Measurements from ENCODE around the gene RRAD. TPM values are rescaled to one million over a fixed set of nuclear protein-coding genes. Genes with fewer than 3 reads are reported as not detected.
"Not testable (repeated sequence)": the region's sequence is repeated elsewhere in the genome, so short reads cannot be mapped to it uniquely, and the experiment has no call there.

Gene RRAD
- total RNA-seq, 2 experiments from 2014 or later, result 0.34 TPM; not detected in 1

DNA sequence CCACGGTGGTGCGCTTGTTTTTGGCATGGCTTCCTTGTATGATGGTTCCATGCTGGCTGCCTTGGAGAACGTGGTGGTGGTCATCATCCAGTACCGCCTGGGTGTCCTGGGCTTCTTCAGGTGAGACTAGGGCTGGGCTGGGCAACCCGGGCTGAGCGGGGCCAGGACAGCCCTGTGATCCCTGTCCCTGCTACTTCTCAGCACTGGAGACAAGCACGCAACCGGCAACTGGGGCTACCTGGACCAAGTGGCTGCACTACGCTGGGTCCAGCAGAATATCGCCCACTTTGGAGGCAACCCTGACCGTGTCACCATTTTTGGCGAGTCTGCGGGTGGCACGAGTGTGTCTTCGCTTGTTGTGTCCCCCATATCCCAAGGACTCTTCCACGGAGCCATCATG is 14.9 kb upstream of the RRAD start:
- peaks cover 23% of the 10 kb centered on the region for H3K4me1 Mint-ChIP-seq (ENCODE audit: low read depth)
- no peaks in the 10 kb centered on the region for H3K9me3 Mint-ChIP-seq (ENCODE audit: insufficient read depth)
- ATAC-seq (no peak), DNase-seq (no peak)
- peaks cover 30% of the 10 kb centered on the region for H3K36me3 Mint-ChIP-seq (ENCODE audit: low read depth)
- H3K27me3 Mint-ChIP-seq (ENCODE audit: low read depth), result no peaks in the 10 kb centered on the region
- H3K4me3 Mint-ChIP-seq, result no peak overlapping the region
- ChIA-PET CTCF (no interaction called here), POLR2A (no interaction called here)
- H3K27ac Mint-ChIP-seq, result no peak overlapping the region

DNA sequence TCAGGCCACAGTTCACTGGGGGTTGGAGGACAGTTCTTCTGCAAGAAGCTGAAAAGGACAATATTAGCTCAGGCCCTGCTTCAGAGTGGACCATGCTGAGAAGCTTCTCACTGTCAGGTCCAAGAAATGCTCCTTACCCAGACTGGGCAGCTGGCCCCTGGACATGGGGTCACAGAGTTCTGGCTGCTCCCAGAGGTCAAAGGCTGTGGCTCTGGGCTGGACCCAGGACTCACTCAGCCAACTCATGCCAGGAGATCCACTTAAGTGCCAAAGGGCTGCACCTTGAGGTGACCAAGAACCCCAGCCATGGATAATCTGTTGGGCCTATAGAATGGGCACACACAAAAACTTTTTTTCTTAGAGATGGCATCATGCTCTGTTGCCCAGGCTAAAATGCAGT is 14.0 kb upstream of the RRAD start:
- ATAC-seq, result no peak

DNA sequence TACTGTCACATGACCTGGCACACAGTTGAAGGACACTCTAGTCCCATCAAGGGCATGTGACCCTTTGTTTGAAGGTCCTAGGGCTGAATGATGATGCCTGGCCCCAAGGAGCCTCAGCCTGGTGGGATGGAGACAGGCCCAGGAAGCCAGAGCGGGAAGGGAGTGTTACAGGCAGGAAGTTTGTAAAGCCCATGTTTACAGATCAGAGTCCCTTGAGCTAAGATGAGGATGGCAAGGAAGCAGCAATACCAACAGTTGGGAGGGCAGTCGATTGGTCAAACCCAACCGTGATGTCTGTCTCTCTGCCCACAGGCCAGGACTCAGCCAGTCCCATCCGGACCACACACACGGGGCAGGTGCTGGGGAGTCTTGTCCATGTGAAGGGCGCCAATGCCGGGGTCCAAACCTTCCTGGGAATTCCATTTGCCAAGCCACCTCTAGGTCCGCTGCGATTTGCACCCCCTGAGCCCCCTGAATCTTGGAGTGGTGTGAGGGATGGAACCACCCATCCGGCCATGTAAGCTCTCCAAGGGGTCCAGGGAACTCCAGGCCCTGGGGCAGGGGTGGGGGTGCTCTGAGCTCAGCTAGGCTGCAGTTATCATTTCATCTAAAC is 12.5 kb upstream of the RRAD start:
- no peak overlapping the region for H3K4me3 Mint-ChIP-seq
- ATAC-seq (no peak), DNase-seq (no peak)
- H3K27ac Mint-ChIP-seq, result peak overlapping the region; percentile 23
- H3K27me3 Mint-ChIP-seq (ENCODE audit: low read depth), result no peaks in the 10 kb centered on the region
- H3K9me3 Mint-ChIP-seq (ENCODE audit: insufficient read depth), result no peaks in the 10 kb centered on the region
- H3K36me3 Mint-ChIP-seq (ENCODE audit: low read depth), result peaks cover 44% of the 10 kb centered on the region
- POLR2A ChIA-PET, result interaction anchor here (0.8 kb wide), 1 partner anchor 35 kb away, joined by 3 read pairs; no protein-coding TSS in a partner anchor
- CTCF ChIA-PET, result interaction anchor here (1.0 to 1.3 kb wide), 4 partner anchors 9 to 199 kb away, joined by 3 to 4 read pairs (median 3); no protein-coding TSS in a partner anchor
- peaks cover 40% of the 10 kb centered on the region for H3K4me1 Mint-ChIP-seq (ENCODE audit: low read depth)

More for the DNA sequence above, 14.0 kb upstream of the RRAD start:
- peaks cover 33% of the 10 kb centered on the region for H3K36me3 Mint-ChIP-seq (ENCODE audit: low read depth)
- H3K4me3 Mint-ChIP-seq, result no peak overlapping the region
- H3K27ac Mint-ChIP-seq, result no peak overlapping the region
- peaks cover 26% of the 10 kb centered on the region for H3K4me1 Mint-ChIP-seq (ENCODE audit: low read depth)
- ChIA-PET POLR2A (no interaction called here), CTCF (no interaction called here)
- H3K27me3 Mint-ChIP-seq (ENCODE audit: low read depth), result no peaks in the 10 kb centered on the region
- no peak for DNase-seq
- H3K9me3 Mint-ChIP-seq (ENCODE audit: insufficient read depth), result no peaks in the 10 kb centered on the region

DNA sequence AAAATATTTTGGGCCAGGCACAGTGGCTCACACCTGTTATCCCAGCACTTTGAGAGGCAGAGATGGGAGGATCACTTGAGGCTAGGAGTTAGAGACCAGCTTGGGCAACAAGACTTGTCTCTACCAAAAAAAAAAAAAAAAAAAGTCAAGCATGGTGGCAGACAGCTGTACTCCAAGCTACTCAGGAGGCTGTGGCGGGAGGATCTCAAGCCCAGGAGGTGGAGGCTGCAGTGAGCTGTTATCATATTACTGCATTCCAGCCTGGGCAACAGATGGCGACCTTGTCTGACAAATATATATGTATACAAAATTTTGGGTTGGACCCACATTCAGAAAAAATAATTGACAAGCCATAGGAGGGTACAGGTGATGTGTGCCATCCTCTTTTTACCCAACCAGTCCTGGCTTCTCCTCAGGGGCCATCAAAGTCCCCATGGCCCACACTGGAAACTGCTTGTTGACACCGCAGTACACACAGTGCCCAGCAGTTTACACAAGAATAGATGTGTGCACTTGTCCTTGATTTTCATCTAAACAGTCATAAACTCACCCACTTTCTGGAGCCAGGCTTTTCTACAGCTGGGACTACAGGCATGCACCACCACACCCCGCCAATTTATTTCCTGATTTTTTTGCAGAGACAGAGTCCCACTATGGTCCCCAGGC is 11.7 kb upstream of the RRAD start:
- Mint-ChIP-seq H3K27me3 (ENCODE audit: low read depth) (no peaks in the 10 kb centered on the region), H3K9me3 (ENCODE audit: insufficient read depth) (no peaks in the 10 kb centered on the region), H3K4me1 (ENCODE audit: low read depth) (peaks cover 48% of the 10 kb centered on the region), H3K36me3 (ENCODE audit: low read depth) (peaks cover 43% of the 10 kb centered on the region), H3K27ac (peak overlapping the region; percentile 53), H3K4me3 (peak overlapping the region; percentile 26)
- CTCF ChIA-PET, result interaction anchor here (0.6 to 1.2 kb wide), 5 partner anchors 8 to 218 kb away, joined by 3 to 4 read pairs (median 3); no protein-coding TSS in a partner anchor
- POLR2A ChIA-PET, result interaction anchor here (0.7 to 0.8 kb wide), 2 partner anchors 34 to 57 kb away, joined by 3 read pairs; partner anchors contain the start of gene PDP2
- no peak for DNase-seq
- no peak for ATAC-seq

DNA sequence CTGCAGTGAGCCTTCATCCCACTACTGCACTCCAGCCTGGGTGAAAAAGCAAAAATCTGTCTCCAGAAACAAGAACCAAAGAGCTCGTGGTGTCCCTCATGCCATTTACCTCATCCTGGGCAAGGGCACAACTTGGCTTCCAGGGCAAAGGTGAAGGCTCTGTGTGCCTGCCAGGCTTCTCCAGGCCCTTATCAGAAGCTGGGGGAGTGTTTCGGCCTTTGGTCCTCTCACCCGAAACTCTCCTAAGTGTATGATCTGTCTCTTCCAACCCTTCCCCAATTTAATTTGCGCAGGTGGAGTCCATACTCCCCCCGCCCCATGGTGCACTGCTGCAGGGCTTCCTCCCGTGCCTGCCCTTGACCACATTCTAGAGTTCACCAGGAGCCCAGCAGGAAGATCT is 11.1 kb upstream of the RRAD start:
- DNase-seq (no peak), ATAC-seq (no peak)
- Mint-ChIP-seq H3K4me1 (ENCODE audit: low read depth) (peaks cover 49% of the 10 kb centered on the region), H3K36me3 (ENCODE audit: low read depth) (peaks cover 40% of the 10 kb centered on the region), H3K27me3 (ENCODE audit: low read depth) (no peaks in the 10 kb centered on the region), H3K27ac (peak overlapping the region; percentile 53), H3K9me3 (ENCODE audit: insufficient read depth) (no peaks in the 10 kb centered on the region), H3K4me3 (peak overlapping the region; percentile 99)
- ChIA-PET POLR2A (interaction anchor here (0.7 kb wide), 1 partner anchor 56 kb away, joined by 3 read pairs; the partner anchor contains the start of gene PDP2), CTCF (interaction anchor here (0.6 to 1.2 kb wide), 3 partner anchors 11 to 219 kb away, joined by 3 to 4 read pairs (median 3); no protein-coding TSS in a partner anchor)

DNA sequence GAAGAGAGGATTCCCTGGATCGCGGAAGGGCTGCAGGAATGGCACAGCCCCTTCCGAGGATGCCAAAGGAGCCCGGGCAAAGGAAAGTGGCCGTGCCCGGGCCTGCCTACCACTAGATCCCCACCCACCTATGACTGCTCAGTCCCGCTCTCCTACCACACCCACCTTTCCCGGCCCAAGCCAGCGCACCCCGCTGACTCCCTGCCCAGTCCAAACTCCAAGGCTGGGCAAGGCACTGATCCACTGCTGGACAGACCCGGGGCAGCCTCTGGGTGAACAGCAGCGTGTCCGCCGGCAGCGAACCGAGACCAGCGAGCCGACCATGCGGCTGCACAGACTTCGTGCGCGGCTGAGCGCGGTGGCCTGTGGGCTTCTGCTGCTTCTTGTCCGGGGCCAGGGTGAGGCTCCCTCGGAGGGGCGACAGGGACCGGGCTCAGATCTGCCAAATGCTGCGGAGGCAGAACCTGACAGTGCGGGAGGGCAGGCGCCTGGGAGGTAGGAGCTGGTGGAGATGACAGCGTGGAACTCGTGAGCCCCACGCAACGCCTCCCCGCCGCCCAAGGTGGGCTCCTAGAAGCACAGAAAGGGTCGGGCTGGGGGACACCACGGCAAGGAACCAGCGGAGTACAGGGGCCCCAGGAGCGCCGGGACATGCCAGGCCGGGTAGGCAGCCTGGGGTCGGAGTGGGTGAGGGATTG is 10.1 kb upstream of the RRAD start, which contains the start of gene CES2:
TSS of gene CES2 (plus strand) at position 203 of the 698 bp plus-strand sequence. CDS start at position 323, 120 bp downstream.
- peak within 1 kb of the TSS; percentile 99 for H3K4me3 Mint-ChIP-seq
- peaks cover 35% of the 10 kb centered on the region for H3K36me3 Mint-ChIP-seq (ENCODE audit: low read depth)
- H3K27me3 Mint-ChIP-seq (ENCODE audit: low read depth), result no peaks in the 10 kb centered on the region
- peaks cover 49% of the 10 kb centered on the region for H3K4me1 Mint-ChIP-seq (ENCODE audit: low read depth)
- CTCF ChIA-PET, result interaction anchor here (0.6 to 1.3 kb wide), 2 partner anchors 8 to 220 kb away, joined by 3 read pairs; no protein-coding TSS in a partner anchor
- POLR2A ChIA-PET, result no interaction called here
- no peak for ATAC-seq
- H3K9me3 Mint-ChIP-seq (ENCODE audit: insufficient read depth), result no peaks in the 10 kb centered on the region
- H3K27ac Mint-ChIP-seq, result peak within 1 kb of the TSS; percentile 98
- no peak for DNase-seq

DNA sequence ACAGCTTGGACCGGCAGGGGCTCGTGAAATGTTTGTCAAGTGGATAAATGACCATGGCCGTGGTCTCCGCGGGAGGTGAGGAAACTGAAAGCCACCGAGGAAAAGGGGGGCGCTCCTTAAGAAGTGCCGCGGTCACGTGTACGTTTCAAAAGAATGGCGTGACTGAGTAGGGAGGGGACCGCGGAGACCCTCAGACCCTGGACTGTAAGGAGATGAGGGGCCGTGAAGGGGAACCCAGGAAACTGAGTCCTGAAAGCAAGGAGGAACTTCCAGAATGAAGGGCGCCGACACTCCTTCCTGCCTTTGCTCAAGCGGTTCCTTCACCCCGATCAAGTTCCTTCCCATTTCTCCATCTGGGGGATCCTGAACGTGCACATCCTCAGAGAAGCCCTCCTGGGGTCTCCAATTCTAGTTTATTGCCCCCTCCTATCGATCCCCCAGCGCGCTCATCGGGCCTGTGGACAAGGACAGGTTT is 9.5 kb upstream of the RRAD start:
- POLR2A ChIA-PET, result interaction anchor here (0.6 to 1.6 kb wide), 2 partner anchors 9 to 591 kb away, joined by 3 to 8 read pairs; no protein-coding TSS in a partner anchor
- not testable (repeated sequence) for H3K27me3 Mint-ChIP-seq (ENCODE audit: low read depth); DNase-seq; H3K9me3 Mint-ChIP-seq (ENCODE audit: insufficient read depth); ATAC-seq
- Mint-ChIP-seq H3K4me1 (ENCODE audit: low read depth) (peaks cover 49% of the 10 kb centered on the region), H3K27ac (peak overlapping the region; percentile 98), H3K4me3 (peak overlapping the region; percentile 99), H3K36me3 (ENCODE audit: low read depth) (peaks cover 40% of the 10 kb centered on the region)
- CTCF ChIA-PET, result interaction anchor here (1.2 to 1.3 kb wide), 2 partner anchors 9 to 220 kb away, joined by 3 read pairs; no protein-coding TSS in a partner anchor

DNA sequence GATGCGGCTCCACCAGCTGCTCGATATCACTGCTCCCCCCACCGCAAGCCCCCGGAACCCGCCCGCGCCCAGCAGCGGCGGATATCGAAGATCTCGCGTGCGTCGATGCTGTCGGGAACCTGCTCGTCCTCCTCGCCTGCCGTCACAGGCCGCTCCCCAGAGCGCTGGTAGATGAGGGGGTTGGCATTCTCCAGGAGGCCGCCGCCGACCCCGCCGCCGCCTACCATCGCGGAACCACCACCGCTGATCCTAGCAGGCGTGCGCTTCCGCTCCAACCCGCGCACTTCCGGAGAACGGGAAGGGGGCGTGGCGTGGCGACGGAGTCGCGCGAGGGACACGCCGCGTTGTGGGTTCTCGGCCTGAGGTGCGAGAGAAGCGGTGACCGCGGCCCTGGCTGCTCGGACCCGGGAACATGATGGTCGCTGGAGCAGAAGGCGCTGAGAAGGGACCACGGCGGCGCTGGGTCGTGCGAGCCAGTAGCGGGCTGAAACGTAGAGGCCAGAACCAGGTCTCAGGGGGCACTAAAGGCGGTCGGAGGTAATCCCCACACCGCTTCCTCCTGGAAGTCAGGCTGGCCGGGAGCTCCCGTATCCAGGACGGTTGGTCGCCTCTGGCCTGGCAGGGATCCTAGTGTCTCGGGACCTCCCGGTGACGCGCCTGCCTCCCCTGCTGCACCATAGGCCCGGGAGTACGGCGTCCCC is 9.0 kb upstream of the RRAD start, which contains the start of gene CIAO2B:
TSS of gene CIAO2B (minus strand) at position 265 of the 701 bp plus-strand sequence. CDS start at position 227, 38 bp downstream.
- POLR2A ChIA-PET, result interaction anchor here (0.6 to 2.2 kb wide), 5 partner anchors 10 to 591 kb away, joined by 3 to 9 read pairs (median 8); no protein-coding TSS in a partner anchor
- DNase-seq (peak; percentile 90), ATAC-seq (peak; percentile 87)
- H3K4me3 Mint-ChIP-seq, result peak within 1 kb of the TSS; percentile 99
- no peaks in the 10 kb centered on the region for H3K27me3 Mint-ChIP-seq (ENCODE audit: low read depth)
- peaks cover 49% of the 10 kb centered on the region for H3K4me1 Mint-ChIP-seq (ENCODE audit: low read depth)
- H3K27ac Mint-ChIP-seq, result peak within 1 kb of the TSS; percentile 98
- H3K9me3 Mint-ChIP-seq (ENCODE audit: insufficient read depth), result no peaks in the 10 kb centered on the region
- peaks cover 40% of the 10 kb centered on the region for H3K36me3 Mint-ChIP-seq (ENCODE audit: low read depth)
- CTCF ChIA-PET, result interaction anchor here (1.2 to 1.8 kb wide), 3 partner anchors 9 to 221 kb away, joined by 3 to 5 read pairs (median 3); no protein-coding TSS in a partner anchor

DNA sequence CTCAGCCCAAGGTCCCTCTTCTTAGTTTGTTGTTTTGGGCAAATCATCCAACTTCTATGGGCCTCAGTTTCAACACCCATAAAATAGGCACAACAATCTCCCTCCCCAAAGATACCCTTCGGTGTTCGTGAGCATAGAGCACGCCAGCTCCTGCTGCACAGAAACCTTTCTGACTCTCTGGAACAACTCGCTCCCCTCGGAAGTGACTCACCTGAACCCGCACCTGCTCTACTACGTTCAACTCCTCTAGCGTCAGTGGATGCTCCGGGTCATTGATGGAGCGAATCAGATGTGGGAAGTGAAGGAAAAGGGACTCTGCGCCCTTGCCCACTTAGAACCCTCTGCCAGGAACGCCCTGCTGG is 8.4 kb upstream of the RRAD start:
- Mint-ChIP-seq H3K36me3 (ENCODE audit: low read depth) (peaks cover 40% of the 10 kb centered on the region), H3K27me3 (ENCODE audit: low read depth) (no peaks in the 10 kb centered on the region)
- CTCF ChIA-PET, result interaction anchor here (1.2 to 3.8 kb wide), 4 partner anchors 10 to 221 kb away, joined by 3 to 20 read pairs (median 4); no protein-coding TSS in a partner anchor

DNA sequence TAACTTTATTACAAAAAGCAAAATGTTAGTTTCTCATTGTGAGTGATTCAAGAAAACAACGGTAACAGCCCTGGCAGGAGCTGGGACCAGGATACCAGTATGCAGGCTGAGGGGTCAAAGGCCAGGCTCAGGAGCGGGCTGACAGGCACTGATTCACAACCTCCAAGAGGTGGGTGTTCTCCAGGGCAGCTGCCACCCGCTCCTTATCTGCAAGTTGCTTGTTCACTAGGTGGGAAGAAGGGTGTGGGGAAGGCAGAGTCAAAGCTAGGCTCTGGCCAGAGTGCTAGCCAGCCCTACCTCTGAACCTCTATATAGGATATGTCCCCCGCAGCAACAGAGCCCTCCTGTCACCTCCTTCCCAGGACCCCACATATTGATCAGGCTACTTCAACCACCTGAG is 6.7 kb upstream of the RRAD start:
- Mint-ChIP-seq H3K9me3 (ENCODE audit: insufficient read depth) (no peaks in the 10 kb centered on the region), H3K27ac (peak overlapping the region; percentile 98)

More for the DNA sequence above, 8.4 kb upstream of the RRAD start:
- ATAC-seq (peak; percentile 40), DNase-seq (no peak)
- no peaks in the 10 kb centered on the region for H3K9me3 Mint-ChIP-seq (ENCODE audit: insufficient read depth)
- peak overlapping the region; percentile 99 for H3K4me3 Mint-ChIP-seq
- POLR2A ChIA-PET, result interaction anchor here (0.8 to 2.2 kb wide), 5 partner anchors 11 to 52 kb away, joined by 3 to 9 read pairs (median 8); no protein-coding TSS in a partner anchor
- peak overlapping the region; percentile 98 for H3K27ac Mint-ChIP-seq
- H3K4me1 Mint-ChIP-seq (ENCODE audit: low read depth), result peaks cover 49% of the 10 kb centered on the region

More for the DNA sequence above, 6.7 kb upstream of the RRAD start:
- Mint-ChIP-seq H3K4me1 (ENCODE audit: low read depth) (peaks cover 53% of the 10 kb centered on the region), H3K36me3 (ENCODE audit: low read depth) (peaks cover 35% of the 10 kb centered on the region), H3K27me3 (ENCODE audit: low read depth) (no peaks in the 10 kb centered on the region), H3K4me3 (peak overlapping the region; percentile 99)
- ATAC-seq (no peak), DNase-seq (no peak)
- ChIA-PET POLR2A (interaction anchor here (1.7 to 2.2 kb wide), 2 partner anchors 38 to 51 kb away, joined by 9 read pairs; no protein-coding TSS in a partner anchor), CTCF (interaction anchor here (0.7 to 3.8 kb wide), 3 partner anchors 37 to 101 kb away, joined by 3 to 20 read pairs (median 7); partner anchors contain the start of gene NAE1)
